Raji (cell line): ENCODE measurements around the gene C19orf47.

ENCODE experiments used
- POLR2A ChIP-seq: IDR thresholded peaks from 2 replicates; pipeline ENCODE4 v1.6.1; 2011; ENCODE audit warnings: low read depth, low read length, control low read depth; ENCODE audit not compliant: insufficient read depth

The C19orf47 gene

GRCh38 chr19:40284251-40284500 lies 64.0 kb downstream of the C19orf47 start:
- no peak for TF ChIP-seq POLR2A

GRCh38 chr19:40283414-40284250 lies 64.6 kb downstream of the C19orf47 start:
- TF ChIP-seq POLR2A = no peak

- no peak for TF ChIP-seq POLR2A
These were observed 65.3 kb downstream of the C19orf47 start for GRCh38 chr19:40282920-40283319.

GRCh38 chr19:40282209-40282580 lies 66.0 kb downstream of the C19orf47 start:
- TF ChIP-seq POLR2A = no peak

- no peak for TF ChIP-seq POLR2A
These were observed 66.6 kb downstream of the C19orf47 start for GRCh38 chr19:40281381-40282208.

- no peak for TF ChIP-seq POLR2A
These were observed 67.5 kb downstream of the C19orf47 start for GRCh38 chr19:40280608-40281221.

- TF ChIP-seq POLR2A = no peak
These were observed 68.2 kb downstream of the C19orf47 start for GRCh38 chr19:40279761-40280607.

GRCh38 chr19:40279120-40279551 lies 69.1 kb downstream of the C19orf47 start:
- TF ChIP-seq POLR2A = no peak

GRCh38 chr19:40278361-40279035 lies 69.7 kb downstream of the C19orf47 start:
- TF ChIP-seq POLR2A = no peak

- no peak for TF ChIP-seq POLR2A
These were observed 70.7 kb downstream of the C19orf47 start for GRCh38 chr19:40277356-40278059.

GRCh38 chr19:40274585-40275544 lies 73.3 kb downstream of the C19orf47 start:
- TF ChIP-seq POLR2A = no peak

- no peak for TF ChIP-seq POLR2A
These were observed 74.5 kb downstream of the C19orf47 start for GRCh38 chr19:40273469-40274360.
